HCT116 (cell line): ENCODE data around the gene OPCML. TPM values are rescaled to one million over a fixed set of nuclear protein-coding genes. Genes with fewer than 3 reads are reported as not detected.

ENCODE experiments used
- ATAC-seq: fragments of 200-7000 bp; cut with Tn5 transposase; 2 replicates; pipeline ENCODE4 v1.9.1; 2020; ENCODE audit warnings: mild to moderate bottlenecking, moderate library complexity
- BruUV-seq: library from RNA; stranded (reverse); fragments of 400-500 nt; replicated peaks from 2 replicates; lab custom pipeline; 2021; lab: Mats Ljungman, UMichigan
- CTCF ChIA-PET: fragments of 300-600 bp; sonication (Branson Sonifier 250); formaldehyde crosslinking; loops from one replicate; lab custom pipeline; 2021; ENCODE audit warnings: antibody characterized with exemption; lab: Charles Lee
- POLR2A ChIA-PET: fragments of 300-600, 350-600 bp; sonication (Branson Sonifier 250); formaldehyde crosslinking; loops from one replicate; lab custom pipeline; 2021; ENCODE audit warnings: antibody characterized with exemption; lab: Charles Lee
- RAD21 ChIA-PET, 2 experiments: fragments of 300-600 bp; sonication (Branson Sonifier 250); formaldehyde crosslinking; loops; one replicate each; lab custom pipeline; 2023; ENCODE audit warnings: low total read pairs in 2 of 2; ENCODE audit not compliant: uncharacterized antibody in 2 of 2, unreplicated experiment in 2 of 2, low non-redundant PET in 1 of 2; lab: Charles Lee
- DNase-seq: peaks from one replicate; pipeline ENCODE4 v3.0.0-alpha.2; 2010; ENCODE audit warnings: low read depth, low spot score
- H2AFZ ChIP-seq: fragments of 200-600 bp; shearing (Covaris generic), sonication (generic); 2 replicates; pipeline ENCODE4 v1.6.1; 2017; ENCODE audit warnings: low read depth, mixed run types, mixed read lengths, antibody characterized with exemption, low read length; ENCODE audit not compliant: poor library complexity, severe bottlenecking
- H3K27ac ChIP-seq: 2 replicates; pipeline ENCODE4 v1.5.1; 2012; ENCODE audit warnings: low read depth, low read length
- H3K27me3 ChIP-seq: fragments of 200-600 bp; sonication (generic); 2 replicates; pipeline ENCODE4 v1.6.1; 2016; ENCODE audit warnings: mixed run types, low read length, mixed read lengths; ENCODE audit not compliant: insufficient read depth
- H3K36me3 ChIP-seq, 2 experiments: fragments of 200-500 bp in 1 of 2; fragments of 200-600 bp in 1 of 2; sonication (Bioruptor generic) in 1 of 2; sonication (generic) in 1 of 2; 2 replicates each; pipeline versions ENCODE4 v1.5.1 to v1.6.1; 2014 to 2016; ENCODE audit warnings: low read length in 2 of 2, inconsistent platforms in 1 of 2, mixed read lengths in 1 of 2, mixed run types in 1 of 2; ENCODE audit not compliant: insufficient read depth in 2 of 2, control insufficient read depth in 1 of 2
- H3K4me1 ChIP-seq, 2 experiments: fragments of 200-600 bp in 1 of 2; sonication (generic) in 1 of 2; 2 replicates each; pipeline versions ENCODE4 v1.5.1 to v1.6.1; 2012 to 2017; ENCODE audit warnings: low read length in 2 of 2, inconsistent platforms in 1 of 2, mild to moderate bottlenecking in 1 of 2, mixed read lengths in 1 of 2, mixed run types in 1 of 2, moderate library complexity in 1 of 2; ENCODE audit not compliant: insufficient read depth in 2 of 2, control insufficient read depth in 1 of 2
- H3K4me2 ChIP-seq: fragments of 200-600 bp; sonication (generic); 2 replicates; pipeline ENCODE4 v1.6.1; 2017; ENCODE audit warnings: mixed run types, low read length, mixed read lengths
- H3K4me3 ChIP-seq, 2 experiments: fragments of 200-600 bp in 1 of 2; sonication (generic) in 1 of 2; replicated peaks in 1 of 2; 2 replicates each; pipeline ENCODE4 v1.5.1; 2011 to 2016; ENCODE audit warnings: low read length in 2 of 2, control low read depth in 1 of 2, low read depth in 1 of 2, mild to moderate bottlenecking in 1 of 2, mixed read lengths in 1 of 2, mixed run types in 1 of 2
- H3K79me2 ChIP-seq: fragments of 200-600 bp; sonication (generic); 2 replicates; pipeline ENCODE4 v1.6.1; 2017; ENCODE audit warnings: mild to moderate bottlenecking, mixed run types, low read length, moderate library complexity, mixed read lengths; ENCODE audit not compliant: insufficient read depth
- H3K9ac ChIP-seq: fragments of 200-600 bp; sonication (generic); 2 replicates; pipeline ENCODE4 v1.6.1; 2016; ENCODE audit warnings: low read length, mixed read lengths
- H3K9me2 ChIP-seq: fragments of 200-600 bp; sonication (generic), shearing (Covaris generic); 2 replicates; pipeline ENCODE4 v1.6.1; 2017; ENCODE audit warnings: mixed run types, mild to moderate bottlenecking, moderate library complexity; ENCODE audit not compliant: insufficient read depth
- H3K9me3 ChIP-seq, 2 experiments: fragments of 200-500 bp in 1 of 2; fragments of 200-600 bp in 1 of 2; sonication (Bioruptor generic) in 1 of 2; sonication (generic) in 1 of 2; 2 replicates each; pipeline ENCODE4 v1.6.1; 2014 to 2017; ENCODE audit warnings: low read length in 2 of 2, mixed read lengths in 2 of 2, inconsistent platforms in 1 of 2, low read depth in 1 of 2, mild to moderate bottlenecking in 1 of 2, mixed run types in 1 of 2, moderate library complexity in 1 of 2; ENCODE audit not compliant: control insufficient read depth in 1 of 2, insufficient read depth in 1 of 2
- H4K20me1 ChIP-seq: fragments of 200-600 bp; sonication (generic), shearing (Covaris generic); 2 replicates; pipeline ENCODE4 v1.6.1; 2017; ENCODE audit warnings: mixed run types, mild to moderate bottlenecking, moderate library complexity; ENCODE audit not compliant: insufficient read depth
- ELF1 ChIP-seq: IDR thresholded peaks from 2 replicates; pipeline ENCODE4 v1.6.1; 2012; ENCODE audit warnings: low read depth, borderline replicate concordance
- FOSL1 ChIP-seq: IDR thresholded peaks from 2 replicates; pipeline ENCODE4 v1.6.1; 2012; ENCODE audit warnings: low read depth
- JUND ChIP-seq: IDR thresholded peaks from 2 replicates; pipeline ENCODE4 v1.6.1; 2012
- REST ChIP-seq: IDR thresholded peaks from 2 replicates; pipeline ENCODE4 v1.6.1; 2012; ENCODE audit warnings: low read depth
- SP1 ChIP-seq: IDR thresholded peaks from 2 replicates; pipeline ENCODE4 v1.6.1; 2012; ENCODE audit warnings: low read depth
- intact Hi-C: fragments of 100-400 bp; cut with micrococcal nuclease; formaldehyde crosslinking; loops from 2 replicates; pipeline ENCODE4 v1.10.0; 2022
- total RNA-seq: library from RNA; stranded (reverse); gene quantifications from one replicate; pipeline ENCODE4 v1.2.1, GENCODE V29; 2021; ENCODE audit not compliant: unreplicated experiment

OPCML gene
- total RNA-seq, 1 experiment from 2014 or later, result not detected

- Histone ChIP-seq H3K4me3 (no peak overlapping the region), H3K9me3 (peaks cover 0 to 4% of the 10 kb centered on the region in 2 experiments; a peak in 2 of 4 replicates), H3K27ac (no peak overlapping the region), H3K9me2 (no peaks in the 10 kb centered on the region), H3K4me2 (no peak overlapping the region), H3K27me3 (no peaks in the 10 kb centered on the region), H3K79me2 (no peaks in the 10 kb centered on the region), H4K20me1 (no peaks in the 10 kb centered on the region), H3K9ac (no peak overlapping the region), H2AFZ (no peak overlapping the region), H3K4me1 (no peaks in the 10 kb centered on the region), H3K36me3 (no peaks in the 10 kb centered on the region)
- no peak for DNase-seq
- ChIA-PET RAD21 (no interaction called here), POLR2A (no interaction called here), CTCF (no interaction called here)
- no TSS peak for BruUV-seq
- TF ChIP-seq ELF1 (no peak), SP1 (no peak), REST (no peak)
- no peak for ATAC-seq
- intact Hi-C loops, result no loop called here
These were observed 29.1 kb downstream of the OPCML start for GRCh38 chr11:133503236-133503635.

GRCh38 chr11:133501643-133502539, 30.4 kb downstream of the OPCML start:
- DNase-seq (no peak), ATAC-seq (no peak)
- peaks cover 0 to 9% of the 10 kb centered on the region in 2 experiments; a peak in 2 of 4 replicates for H3K9me3 ChIP-seq
- no peak overlapping the region for H3K4me2 ChIP-seq
- RAD21 ChIA-PET, result no interaction called here
- no TSS peak for BruUV-seq
- H3K36me3 ChIP-seq, result no peaks in the 10 kb centered on the region
- H3K9ac ChIP-seq, result no peak overlapping the region
- no peak overlapping the region for H3K4me3 ChIP-seq
- H3K79me2 ChIP-seq, result no peaks in the 10 kb centered on the region
- no peak overlapping the region for H3K27ac ChIP-seq
- intact Hi-C loops, result no loop called here
- no peaks in the 10 kb centered on the region for H4K20me1 ChIP-seq
- no peak overlapping the region for H2AFZ ChIP-seq
- POLR2A ChIA-PET, result no interaction called here
- CTCF ChIA-PET, result no interaction called here
- no peaks in the 10 kb centered on the region for H3K4me1 ChIP-seq
- TF ChIP-seq JUND, result no peak
- TF ChIP-seq FOSL1, result no peak
- TF ChIP-seq, all 23 proteins: peak for 0
- Histone ChIP-seq H3K27me3 (no peaks in the 10 kb centered on the region), H3K9me2 (no peaks in the 10 kb centered on the region)
